Activated T-helper 17 cell treated with anti-CD3 and anti-CD28 coated beads, Interleukin-2, amount 50 U/mL, for 72 hours (primary cell): Measurements from ENCODE around the gene ERCC6L2. TPM values are rescaled to one million over a fixed set of nuclear protein-coding genes. Genes with fewer than 3 reads are reported as not detected.

Experiments
- ATAC-seq: fragments of 150-1000 bp; cut with Tn5 transposase; replicated peaks from 2 replicates; pipeline ENCODE4 v1.10.0; 2021; ENCODE audit warnings: mild to moderate bottlenecking, moderate library complexity
- H3K27ac Mint-ChIP-seq: one replicate; pipeline ENCODE4 v1.8.0; 2022; ENCODE audit warnings: mixed read lengths
- H3K27me3 Mint-ChIP-seq: one replicate; pipeline ENCODE4 v1.8.0; 2022; ENCODE audit warnings: mixed read lengths
- H3K36me3 Mint-ChIP-seq: one replicate; pipeline ENCODE4 v1.8.0; 2022; ENCODE audit warnings: low read depth, mild to moderate bottlenecking, mixed read lengths
- H3K4me1 Mint-ChIP-seq: one replicate; pipeline ENCODE4 v1.8.0; 2022; ENCODE audit warnings: mixed read lengths
- H3K4me3 Mint-ChIP-seq: one replicate; pipeline ENCODE4 v1.8.0; 2022; ENCODE audit warnings: mild to moderate bottlenecking, mixed read lengths
- H3K9me3 Mint-ChIP-seq: one replicate; pipeline ENCODE4 v1.8.0; 2022; ENCODE audit warnings: mixed read lengths
- total RNA-seq, 2 donors: library from RNA; stranded (reverse); gene quantifications; one replicate each; pipeline ENCODE4 v1.2.3, GENCODE V29; 2022

The ERCC6L2 gene
- total RNA-seq, 2 donors from 2014 or later = 24.5 to 35.7 TPM

- peaks cover 10% of the 10 kb centered on the region for H3K4me1 Mint-ChIP-seq
- no peak for ATAC-seq
- no peaks in the 10 kb centered on the region for H3K9me3 Mint-ChIP-seq
- H3K36me3 Mint-ChIP-seq = peaks cover 50% of the 10 kb centered on the region
- H3K27me3 Mint-ChIP-seq = no peaks in the 10 kb centered on the region
- peak overlapping the region; percentile 59 for H3K27ac Mint-ChIP-seq
- H3K4me3 Mint-ChIP-seq = peak overlapping the region; percentile 22
Measured at GRCh38 chr9:95879591-95879990, 4.1 kb downstream of the ERCC6L2 start.

DNA sequence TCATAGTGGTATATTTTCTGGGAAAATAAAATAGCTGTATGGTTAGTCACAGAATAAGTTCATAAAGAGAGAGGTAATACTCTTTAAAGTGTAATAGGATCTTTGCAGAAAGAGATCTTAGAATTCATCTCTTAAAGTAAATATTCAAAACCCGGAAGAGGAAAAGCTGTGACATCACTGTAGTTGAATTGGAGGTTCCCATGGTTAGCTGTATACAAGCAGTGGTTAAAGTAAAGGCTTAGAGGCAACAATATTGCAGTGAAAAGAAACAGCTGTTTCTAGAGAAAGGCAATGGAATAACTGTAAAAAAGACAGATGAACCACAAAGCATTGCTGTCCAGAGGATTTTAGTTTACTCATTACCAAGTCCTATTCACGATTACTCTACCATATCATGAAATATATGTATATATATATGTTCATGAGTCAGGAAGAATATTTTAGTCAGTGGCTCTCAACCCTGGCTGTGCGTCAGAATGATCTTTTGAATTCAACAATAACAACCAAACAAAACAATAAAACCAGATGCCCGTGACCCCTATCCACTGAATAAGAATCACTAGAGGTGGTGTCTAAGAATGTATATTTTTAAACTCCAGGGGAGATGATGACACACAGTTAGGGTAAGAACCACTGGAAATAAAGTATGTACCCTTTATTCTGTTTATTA is 4.7 kb downstream of the ERCC6L2 start:
- Mint-ChIP-seq H3K4me1 (peaks cover 12% of the 10 kb centered on the region), H3K36me3 (peaks cover 50% of the 10 kb centered on the region), H3K4me3 (peak overlapping the region; percentile 22), H3K27ac (peak overlapping the region; percentile 59), H3K27me3 (no peaks in the 10 kb centered on the region), H3K9me3 (no peaks in the 10 kb centered on the region)
- ATAC-seq = no peak

- Mint-ChIP-seq H3K4me3 (peak overlapping the region; percentile 63), H3K27ac (peak overlapping the region; percentile 81), H3K36me3 (peaks cover 35% of the 10 kb centered on the region), H3K27me3 (no peaks in the 10 kb centered on the region), H3K4me1 (peaks cover 33% of the 10 kb centered on the region), H3K9me3 (no peaks in the 10 kb centered on the region)
- ATAC-seq = peak; percentile 51
Measured at GRCh38 chr9:95887926-95888497, 12.5 kb downstream of the ERCC6L2 start.

GRCh38 chr9:95890594-95890993 is 15.1 kb downstream of the ERCC6L2 start:
- H3K4me3 Mint-ChIP-seq = no peak overlapping the region
- H3K36me3 Mint-ChIP-seq = peaks cover 18% of the 10 kb centered on the region
- no peak for ATAC-seq
- H3K27ac Mint-ChIP-seq = no peak overlapping the region
- no peaks in the 10 kb centered on the region for H3K27me3 Mint-ChIP-seq
- H3K9me3 Mint-ChIP-seq = no peaks in the 10 kb centered on the region
- peaks cover 30% of the 10 kb centered on the region for H3K4me1 Mint-ChIP-seq

- Mint-ChIP-seq H3K36me3 (peaks cover 23% of the 10 kb centered on the region), H3K4me1 (peaks cover 30% of the 10 kb centered on the region), H3K4me3 (no peak overlapping the region), H3K27ac (no peak overlapping the region), H3K9me3 (peaks cover 3% of the 10 kb centered on the region), H3K27me3 (no peaks in the 10 kb centered on the region)
- ATAC-seq = peak; percentile 26
Measured at GRCh38 chr9:95891067-95891671, 15.7 kb downstream of the ERCC6L2 start.

GRCh38 chr9:95892690-95893089 is 17.2 kb downstream of the ERCC6L2 start:
- ATAC-seq = no peak
- H3K9me3 Mint-ChIP-seq = peaks cover 4% of the 10 kb centered on the region
- no peak overlapping the region for H3K27ac Mint-ChIP-seq
- H3K27me3 Mint-ChIP-seq = no peaks in the 10 kb centered on the region
- H3K4me1 Mint-ChIP-seq = peaks cover 29% of the 10 kb centered on the region
- no peak overlapping the region for H3K4me3 Mint-ChIP-seq
- H3K36me3 Mint-ChIP-seq = peaks cover 14% of the 10 kb centered on the region

GRCh38 chr9:95896580-95896979 is 21.1 kb downstream of the ERCC6L2 start:
- Mint-ChIP-seq H3K4me3 (peak overlapping the region; percentile 27), H3K36me3 (peaks cover 34% of the 10 kb centered on the region), H3K27me3 (no peaks in the 10 kb centered on the region), H3K27ac (peak overlapping the region; percentile 31), H3K4me1 (peaks cover 12% of the 10 kb centered on the region), H3K9me3 (peaks cover 4% of the 10 kb centered on the region)
- no peak for ATAC-seq

GRCh38 chr9:95901506-95901905 is 26.0 kb downstream of the ERCC6L2 start:
- H3K9me3 Mint-ChIP-seq = no peaks in the 10 kb centered on the region
- no peak overlapping the region for H3K4me3 Mint-ChIP-seq
- ATAC-seq = no peak
- no peak overlapping the region for H3K27ac Mint-ChIP-seq
- H3K27me3 Mint-ChIP-seq = no peaks in the 10 kb centered on the region
- peaks cover 23% of the 10 kb centered on the region for H3K36me3 Mint-ChIP-seq
- peaks cover 8% of the 10 kb centered on the region for H3K4me1 Mint-ChIP-seq

DNA sequence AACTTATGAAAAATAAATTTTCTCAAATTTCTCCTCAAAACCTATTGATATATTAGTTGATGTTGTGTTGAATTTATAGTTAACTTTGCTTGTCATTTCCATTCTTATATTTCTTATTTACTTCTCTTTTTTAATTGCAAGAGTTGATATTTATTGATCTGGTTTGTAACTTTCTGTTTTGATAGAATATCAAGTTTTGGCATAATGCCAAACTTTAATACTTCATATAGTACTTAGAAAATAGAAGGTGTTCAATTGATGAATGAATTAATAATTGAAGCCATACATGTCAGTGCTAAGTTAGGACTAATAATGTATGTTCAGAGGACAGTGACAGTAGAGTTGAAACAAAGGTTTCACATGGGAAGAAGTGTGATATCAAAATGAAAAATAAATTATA is 27.9 kb downstream of the ERCC6L2 start:
- Mint-ChIP-seq H3K4me1 (peaks cover 5% of the 10 kb centered on the region), H3K27me3 (no peaks in the 10 kb centered on the region), H3K9me3 (no peaks in the 10 kb centered on the region), H3K36me3 (peaks cover 23% of the 10 kb centered on the region), H3K4me3 (no peak overlapping the region), H3K27ac (no peak overlapping the region)
- no peak for ATAC-seq

- Mint-ChIP-seq H3K9me3 (no peaks in the 10 kb centered on the region), H3K36me3 (peaks cover 19% of the 10 kb centered on the region), H3K27ac (no peak overlapping the region), H3K4me1 (peaks cover 5% of the 10 kb centered on the region), H3K27me3 (no peaks in the 10 kb centered on the region), H3K4me3 (no peak overlapping the region)
- ATAC-seq = peak; percentile 28
Measured at GRCh38 chr9:95907794-95908193, 32.3 kb downstream of the ERCC6L2 start.

DNA sequence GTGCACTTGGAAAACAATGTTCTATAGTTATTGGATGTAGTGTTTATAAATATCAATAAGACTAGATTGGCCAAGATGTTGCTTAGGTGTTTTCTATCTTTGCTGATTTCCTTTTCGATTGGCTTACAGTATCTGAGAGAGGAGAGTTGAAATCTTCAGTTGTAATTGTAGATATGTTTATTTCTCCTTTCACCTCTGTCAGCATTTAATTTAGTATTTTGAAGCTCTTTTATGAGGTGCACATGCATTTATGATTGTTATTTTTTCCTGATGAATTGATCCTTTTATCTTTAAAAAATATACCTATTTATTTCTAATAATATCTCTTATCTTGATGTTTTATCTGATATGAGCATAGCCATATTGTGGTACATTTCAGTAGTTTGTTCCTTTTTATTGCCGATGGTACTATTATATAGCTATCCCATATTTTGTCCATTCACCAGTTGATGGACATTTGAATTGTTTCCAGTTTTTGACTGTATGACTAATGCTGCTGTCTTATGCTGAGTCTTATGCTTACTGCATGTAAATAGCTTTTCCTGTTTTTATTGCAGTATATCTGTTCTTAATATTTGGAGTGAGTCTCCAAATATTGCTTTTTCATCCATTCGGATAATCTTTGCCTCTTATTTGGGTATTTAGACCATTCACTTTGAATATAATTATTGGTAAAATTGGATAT is 34.7 kb downstream of the ERCC6L2 start:
- Mint-ChIP-seq H3K36me3 (peaks cover 28% of the 10 kb centered on the region), H3K27me3 (no peaks in the 10 kb centered on the region), H3K4me1 (peaks cover 5% of the 10 kb centered on the region), H3K4me3 (no peak overlapping the region), H3K9me3 (no peaks in the 10 kb centered on the region), H3K27ac (no peak overlapping the region)
- no peak for ATAC-seq

DNA sequence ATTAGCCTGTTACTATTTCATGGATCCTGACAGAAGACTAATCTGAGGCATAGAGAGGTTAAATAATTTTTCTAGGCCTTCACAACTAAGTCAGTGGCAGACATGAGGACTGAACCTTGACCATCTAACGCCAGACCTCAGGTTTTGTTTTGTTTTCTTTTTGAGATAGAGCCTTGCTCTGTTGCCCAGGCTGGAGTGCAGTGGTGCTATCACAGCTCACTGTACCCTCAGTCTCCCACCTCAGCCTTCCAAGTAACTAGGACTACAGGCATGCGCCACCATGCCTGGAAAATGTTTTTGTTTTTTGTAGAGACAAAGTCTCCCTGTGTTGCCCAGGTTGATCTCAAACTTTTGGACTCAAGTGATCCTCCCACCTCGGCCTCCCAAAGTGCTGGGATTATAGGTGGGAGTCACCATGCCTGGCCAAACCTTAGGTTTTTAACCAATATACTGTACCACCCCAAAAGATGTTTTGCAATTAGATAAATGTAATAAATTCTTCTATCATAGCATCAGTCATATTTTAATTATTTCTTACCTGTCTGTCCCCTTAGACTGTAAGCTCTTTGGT is 35.4 kb downstream of the ERCC6L2 start:
- no peak for ATAC-seq

DNA sequence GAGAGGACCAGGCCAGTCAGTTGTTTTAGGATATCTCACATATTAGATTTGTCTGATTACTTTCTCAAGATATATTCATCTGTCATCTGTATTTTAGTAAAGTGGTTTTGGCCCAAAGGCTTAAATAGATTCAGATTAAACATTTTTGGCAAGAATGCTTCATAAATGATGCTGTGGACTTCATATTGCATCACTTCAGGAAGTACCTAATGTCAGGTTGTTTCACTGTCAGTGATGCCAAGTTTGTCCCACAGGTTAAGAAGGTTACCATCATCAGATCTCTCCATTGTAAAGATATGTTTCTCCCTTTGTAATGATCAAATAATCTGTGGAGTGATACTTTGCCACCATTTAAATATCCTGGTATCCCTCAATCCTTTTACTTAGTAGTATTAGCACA is 37.3 kb downstream of the ERCC6L2 start:
- H3K27me3 Mint-ChIP-seq = no peaks in the 10 kb centered on the region
- no peak for ATAC-seq
- H3K4me3 Mint-ChIP-seq = no peak overlapping the region
- H3K4me1 Mint-ChIP-seq = peaks cover 3% of the 10 kb centered on the region
- peaks cover 53% of the 10 kb centered on the region for H3K36me3 Mint-ChIP-seq
- H3K27ac Mint-ChIP-seq = no peak overlapping the region
- no peaks in the 10 kb centered on the region for H3K9me3 Mint-ChIP-seq

More for the DNA sequence above, 35.4 kb downstream of the ERCC6L2 start:
- Mint-ChIP-seq H3K9me3 (no peaks in the 10 kb centered on the region), H3K27me3 (no peaks in the 10 kb centered on the region), H3K36me3 (peaks cover 35% of the 10 kb centered on the region), H3K4me3 (no peak overlapping the region), H3K4me1 (peaks cover 5% of the 10 kb centered on the region), H3K27ac (no peak overlapping the region)

DNA sequence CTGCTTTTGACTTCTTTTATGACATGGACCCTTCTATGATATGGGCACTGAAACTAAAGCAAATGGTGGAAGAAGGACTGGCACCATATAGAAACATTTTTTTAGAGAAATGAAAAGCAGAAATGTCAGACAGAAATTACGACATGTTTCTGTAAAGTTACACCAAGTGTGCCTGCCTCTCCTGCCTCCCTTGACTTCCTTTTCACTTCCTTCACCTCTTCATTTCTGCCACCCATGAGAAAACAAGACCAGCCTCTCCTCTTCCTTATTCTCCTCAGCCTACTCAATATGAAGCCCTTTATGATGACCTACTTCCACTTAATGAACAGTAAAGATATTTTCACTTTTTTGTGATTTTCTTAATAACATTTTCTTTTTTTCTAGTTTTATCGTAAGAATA is 44.5 kb downstream of the ERCC6L2 start:
- no peaks in the 10 kb centered on the region for H3K9me3 Mint-ChIP-seq

More for the DNA sequence above, 44.5 kb downstream of the ERCC6L2 start:
- Mint-ChIP-seq H3K4me3 (no peak overlapping the region), H3K36me3 (peaks cover 79% of the 10 kb centered on the region), H3K27ac (no peak overlapping the region), H3K27me3 (no peaks in the 10 kb centered on the region), H3K4me1 (no peaks in the 10 kb centered on the region)
- ATAC-seq = no peak
